RCC 7860 (cell line): ENCODE results near the gene LDLRAD3.

Source experiments
- DNase-seq: peaks from one replicate; pipeline ENCODE4 v3.0.0-alpha.2; 2015; ENCODE audit warnings: low spot score
- FAIRE-seq: peaks from 2 replicates; lab custom pipeline; 2012; peaks lifted over from hg19 to GRCh38; lab: Jason Lieb, UNC

Gene LDLRAD3

DNA sequence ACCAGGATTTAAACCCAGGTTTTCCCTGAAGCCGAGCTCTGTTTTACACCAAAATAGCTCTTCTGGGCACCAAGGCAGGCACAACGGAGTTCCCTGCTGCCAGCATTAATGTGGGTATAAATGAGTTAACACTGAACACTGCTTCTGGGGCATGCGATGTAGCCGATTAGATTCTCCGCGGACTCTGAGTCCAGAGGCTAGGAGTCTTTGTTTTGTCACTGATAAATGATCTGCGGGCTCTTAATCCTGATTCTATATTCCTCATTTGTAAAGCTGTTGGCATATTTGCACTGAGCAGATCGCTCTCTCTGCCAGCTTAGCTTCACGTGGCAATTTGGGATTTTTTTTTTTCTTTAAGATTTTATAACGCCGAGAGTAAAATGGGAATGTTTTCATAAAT is 16.8 kb upstream of the LDLRAD3 start:
- FAIRE-seq: no peak

GRCh38 chr11:35927682-35928081 is 16.2 kb upstream of the LDLRAD3 start:
- DNase-seq: no peak
- FAIRE-seq: no peak

More for the DNA sequence above, 16.8 kb upstream of the LDLRAD3 start:
- no peak for DNase-seq

- FAIRE-seq: no peak
- DNase-seq: no peak
Observed at GRCh38 chr11:35928688-35929395, 15.0 kb upstream of the LDLRAD3 start.

DNA sequence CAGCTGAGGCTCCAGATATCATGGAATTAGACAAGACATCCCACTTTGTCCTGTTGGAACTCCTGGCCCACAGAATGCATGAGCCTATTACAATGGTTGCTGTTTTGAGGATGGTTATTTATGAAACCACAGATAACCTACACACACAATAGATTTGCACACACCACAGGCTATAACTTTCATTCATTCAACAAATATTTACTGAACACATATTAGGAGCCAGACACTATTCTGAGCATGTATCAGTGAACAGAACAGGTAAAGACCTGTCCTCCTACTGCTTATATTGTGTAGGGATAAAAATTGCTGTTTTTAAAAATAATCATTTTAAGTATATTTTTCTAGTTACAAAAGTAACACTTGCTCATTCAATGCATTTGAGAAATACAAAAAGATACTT is 13.4 kb upstream of the LDLRAD3 start:
- no peak for FAIRE-seq
- DNase-seq: no peak

DNA sequence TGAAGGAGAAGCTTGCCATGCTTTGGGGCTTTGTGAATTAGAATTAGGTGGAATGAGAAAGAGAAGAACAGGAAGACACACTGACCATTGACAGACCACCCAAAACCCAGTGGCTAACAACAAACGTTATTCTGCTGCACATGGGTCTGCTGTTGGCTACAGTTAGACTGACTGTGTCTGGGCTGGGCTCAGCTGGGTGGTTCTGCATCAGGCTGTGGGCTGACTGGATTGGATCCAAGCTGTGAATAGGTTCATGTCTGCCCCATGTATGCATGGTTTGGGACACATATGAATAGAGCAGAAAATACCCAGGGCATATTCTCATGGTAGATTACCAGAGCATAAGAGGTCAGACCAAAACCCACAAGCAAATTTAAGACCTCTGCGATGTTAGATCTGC is 11.7 kb upstream of the LDLRAD3 start:
- FAIRE-seq (no peak), DNase-seq (no peak)

DNA sequence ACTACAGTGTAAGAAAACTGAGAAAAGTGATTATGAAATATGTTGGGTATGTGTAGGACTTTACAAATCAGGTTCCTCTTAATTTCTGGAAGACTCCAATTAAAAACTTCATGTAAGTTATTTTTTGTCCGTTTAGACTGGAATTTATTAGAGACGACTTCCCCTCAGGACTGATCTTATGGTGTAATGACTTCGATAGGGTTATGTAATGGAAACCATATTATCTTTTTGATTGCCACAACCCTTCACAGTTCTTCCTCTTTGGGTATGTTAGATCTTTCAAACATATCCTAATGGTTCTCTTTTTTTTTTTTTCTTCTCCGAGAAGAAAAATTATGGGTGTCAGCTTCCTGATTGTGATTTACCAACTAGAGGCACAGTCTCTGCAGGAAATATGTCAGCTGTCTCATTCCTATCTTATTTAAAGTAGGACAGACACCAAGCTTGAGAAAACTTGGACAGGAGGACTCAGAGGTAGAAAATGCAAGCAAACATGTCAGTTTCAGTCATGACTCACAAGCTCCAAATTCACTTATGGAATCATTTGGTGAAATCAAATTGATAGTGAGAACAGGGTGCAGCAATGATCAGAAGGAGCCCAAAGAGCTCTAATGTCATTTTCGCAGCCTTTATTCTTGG is 11.1 kb upstream of the LDLRAD3 start:
- no peak for DNase-seq
- FAIRE-seq: no peak

- DNase-seq (no peak), FAIRE-seq (no peak)
Observed at GRCh38 chr11:35933320-35933871, 10.5 kb upstream of the LDLRAD3 start.

DNA sequence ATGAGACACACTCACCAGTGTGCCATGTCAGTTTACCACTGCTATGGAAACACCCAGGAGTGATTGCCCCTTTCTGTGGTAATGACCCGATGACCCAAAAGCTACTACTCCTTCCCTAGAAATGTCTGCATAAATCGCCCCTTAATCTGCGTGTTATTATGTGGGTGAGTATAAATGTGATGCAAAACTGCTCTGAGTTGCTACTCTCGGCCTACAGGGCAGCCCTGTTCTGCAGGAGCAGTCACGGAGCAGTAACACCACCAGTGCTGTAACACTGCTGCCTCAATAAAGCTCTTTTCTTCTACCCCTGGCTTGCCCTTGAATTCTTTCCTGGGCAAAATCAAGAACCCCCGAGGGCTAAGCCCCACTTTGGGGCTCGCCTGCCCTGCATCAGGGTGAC is 9.6 kb upstream of the LDLRAD3 start:
- DNase-seq (no peak), FAIRE-seq (no peak)

DNA sequence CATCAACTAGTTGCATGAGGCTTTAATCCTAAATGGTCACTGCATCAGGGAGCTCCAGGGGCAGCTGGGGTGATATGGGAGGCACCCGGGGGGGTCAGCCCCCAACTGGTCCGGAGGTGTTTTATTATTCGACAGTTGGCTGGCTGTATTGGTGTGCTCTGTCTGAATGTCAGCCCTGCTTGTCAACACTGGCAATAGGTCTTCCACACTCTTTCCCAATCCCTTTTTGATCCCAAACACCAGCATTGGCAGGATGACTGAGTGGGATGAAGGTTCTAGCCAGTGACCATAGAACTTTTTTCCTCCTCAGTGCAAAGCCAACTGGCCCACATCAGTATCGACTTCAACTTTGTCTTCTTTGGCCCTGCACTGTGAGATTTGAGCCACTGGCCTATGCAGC is 8.9 kb upstream of the LDLRAD3 start:
- FAIRE-seq (no peak), DNase-seq (no peak)

DNA sequence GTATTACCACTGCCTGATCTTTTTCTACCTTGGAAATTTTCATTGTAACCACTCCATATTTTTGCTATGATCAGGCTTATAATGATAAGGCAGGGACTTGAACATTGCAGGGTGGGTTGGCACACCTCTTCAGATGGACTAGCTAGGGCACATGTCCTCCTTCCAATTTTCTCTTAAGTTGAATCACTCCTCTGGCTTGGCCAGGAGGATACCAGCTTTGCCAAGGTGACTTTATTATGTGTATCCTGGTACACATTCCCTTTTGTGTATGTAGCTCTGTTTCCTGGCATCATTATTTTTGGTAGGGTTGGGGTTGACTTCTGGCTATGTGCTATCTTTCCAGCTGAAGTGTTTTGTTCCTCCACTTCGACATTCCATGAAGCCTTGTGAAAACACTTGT is 8.5 kb upstream of the LDLRAD3 start:
- DNase-seq: no peak
- FAIRE-seq: no peak

DNA sequence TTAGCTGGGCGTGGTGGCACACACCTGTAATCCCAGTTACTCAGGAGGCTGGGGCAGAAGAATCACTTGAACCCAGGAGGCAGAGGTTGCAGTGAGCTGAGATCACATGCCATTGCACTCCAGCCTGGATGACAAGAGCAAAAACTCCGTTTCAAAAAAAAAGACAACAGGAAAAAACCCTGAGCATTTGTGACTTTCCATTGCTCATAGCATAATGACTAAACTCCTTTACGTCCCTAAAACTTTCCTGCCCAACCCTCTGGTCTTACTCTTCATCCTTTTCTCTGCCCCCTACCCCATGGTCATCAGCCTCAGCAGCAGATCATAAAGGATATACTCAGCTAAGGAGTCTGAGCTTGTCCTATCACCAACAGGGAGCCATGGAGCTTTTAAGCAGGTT is 6.8 kb upstream of the LDLRAD3 start:
- DNase-seq (no peak), FAIRE-seq (no peak)

DNA sequence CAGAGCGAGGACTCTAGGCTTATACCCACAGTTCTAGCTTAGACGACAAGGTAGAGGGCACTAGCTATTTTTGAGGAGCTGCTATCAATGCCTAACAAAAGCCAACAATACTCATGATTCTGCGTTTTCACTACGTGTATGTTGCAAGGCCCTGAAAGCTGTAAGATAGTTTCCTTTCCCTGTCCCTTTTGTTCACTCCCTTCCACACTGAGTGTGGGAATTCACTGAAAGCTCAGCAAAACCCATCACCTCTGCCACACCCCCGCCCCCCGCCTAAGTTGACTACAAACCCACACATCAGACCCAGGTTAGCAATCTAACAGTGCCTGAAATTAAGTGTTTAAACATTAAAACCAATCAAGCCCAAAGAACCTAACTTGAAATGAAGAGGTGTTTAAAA is 6.2 kb upstream of the LDLRAD3 start:
- DNase-seq: no peak
- no peak for FAIRE-seq

GRCh38 chr11:35938231-35938630 is 5.6 kb upstream of the LDLRAD3 start:
- DNase-seq: no peak
- FAIRE-seq: no peak

GRCh38 chr11:35943309-35943708 is 553 bp upstream of the LDLRAD3 start:
- DNase-seq (no peak), FAIRE-seq (no peak)

- DNase-seq: no peak
- FAIRE-seq: no peak
Observed at GRCh38 chr11:35944503-35945136, 758 bp downstream of the LDLRAD3 start.

DNA sequence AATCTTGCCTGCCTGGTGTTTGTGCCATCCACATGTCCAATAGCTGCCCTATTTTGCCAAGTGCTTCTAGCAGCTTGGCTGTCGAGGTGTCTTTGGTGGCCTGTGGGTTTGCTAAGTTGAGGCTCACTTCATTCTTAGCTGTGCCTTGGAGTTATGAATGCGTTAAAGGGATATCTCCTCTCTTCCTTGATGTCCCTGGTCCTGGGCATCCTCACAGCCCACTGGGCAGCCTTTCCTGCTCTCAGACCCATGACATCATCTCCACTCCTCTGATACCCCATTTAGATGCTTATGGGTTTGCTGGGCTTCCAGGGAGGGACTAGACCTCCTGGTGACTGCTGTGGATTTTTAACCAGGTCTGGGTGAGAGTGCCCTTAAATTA is 1.3 kb downstream of the LDLRAD3 start:
- DNase-seq (no peak), FAIRE-seq (no peak)

DNA sequence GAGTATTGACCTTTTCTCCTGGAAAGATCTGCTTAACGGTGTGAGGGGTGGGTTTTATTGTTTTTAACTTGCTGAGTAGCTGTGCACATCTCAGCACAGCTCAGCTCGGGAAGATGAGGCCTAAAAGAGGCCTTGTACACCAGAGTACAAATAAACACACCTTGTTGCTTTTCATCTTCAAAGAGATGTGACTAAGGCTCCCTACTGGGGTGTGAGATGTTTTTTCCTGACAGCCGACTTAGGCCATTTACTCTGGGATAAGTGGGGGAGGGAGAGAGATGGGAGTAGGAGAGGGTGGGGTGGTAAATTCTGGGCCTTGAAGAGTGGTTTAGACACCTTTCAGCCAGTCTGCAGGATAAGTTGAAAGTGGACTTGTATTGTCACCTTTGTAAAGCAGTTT is 2.9 kb downstream of the LDLRAD3 start:
- DNase-seq: no peak
- no peak for FAIRE-seq

DNA sequence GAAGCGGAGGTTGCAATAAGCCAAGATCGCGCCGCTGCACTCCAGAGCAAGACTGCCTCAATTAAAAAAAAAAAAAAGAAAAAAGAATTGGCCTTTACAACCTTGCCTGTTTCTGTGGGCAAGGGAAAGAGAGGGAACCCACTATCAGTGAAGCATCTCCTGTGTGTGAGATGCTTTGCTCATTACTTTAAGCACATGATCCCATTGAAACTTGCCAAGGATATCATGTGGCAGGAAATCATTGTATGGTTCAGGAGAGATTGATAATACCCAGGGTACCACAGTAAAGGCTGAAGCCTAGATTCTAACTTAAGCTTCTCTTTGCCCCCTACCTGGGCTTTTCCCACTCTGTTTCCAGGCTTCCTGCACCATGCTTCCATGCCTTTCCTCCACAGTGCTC is 3.6 kb downstream of the LDLRAD3 start:
- FAIRE-seq: no peak
- no peak for DNase-seq

DNA sequence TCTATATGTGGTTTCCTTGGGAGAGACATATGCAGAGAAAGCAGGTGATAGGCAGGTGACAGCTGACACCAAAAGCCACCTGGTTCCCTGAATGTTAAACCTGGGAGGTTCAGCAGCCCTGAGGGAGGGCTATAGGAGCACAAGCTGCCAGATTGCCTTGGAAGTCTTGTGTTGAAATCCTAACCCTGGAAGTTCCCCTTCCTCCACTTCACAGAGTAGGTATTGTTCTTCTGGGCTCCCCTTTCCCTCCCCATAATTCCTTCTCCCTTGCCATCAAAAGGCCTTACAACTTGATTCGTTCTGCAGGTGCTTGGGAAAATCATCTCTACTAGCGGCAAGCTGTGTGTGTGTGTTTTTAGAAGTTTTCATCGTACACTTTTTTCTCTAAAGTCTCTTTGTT is 5.4 kb downstream of the LDLRAD3 start:
- FAIRE-seq (no peak), DNase-seq (no peak)

GRCh38 chr11:35950082-35950481 is 6.2 kb downstream of the LDLRAD3 start:
- no peak for DNase-seq
- FAIRE-seq: no peak

GRCh38 chr11:35951680-35952079 is 7.8 kb downstream of the LDLRAD3 start:
- DNase-seq (no peak), FAIRE-seq (no peak)
